OCI-LY1 (cell line): ENCODE measurements around the gene KCNK5.

Source experiments
- H2AFZ ChIP-seq: fragments of 200-600 bp; sonication (generic), shearing (Covaris generic); 2 replicates; pipeline ENCODE4 v1.6.0; 2014; ENCODE audit warnings: antibody characterized with exemption, mild to moderate bottlenecking, low read length
- H3F3A ChIP-seq: fragments of 200-600 bp; sonication (generic), shearing (Covaris generic); 2 replicates; pipeline ENCODE4 v1.6.0; 2014; ENCODE audit warnings: mild to moderate bottlenecking, antibody characterized with exemption, low read length, moderate library complexity; ENCODE audit not compliant: insufficient read depth
- H3K27ac ChIP-seq: fragments of 200-600 bp; sonication (generic); 2 replicates; pipeline ENCODE4 v1.5.1; 2014; ENCODE audit warnings: low read length, mixed run types, mild to moderate bottlenecking, low read depth; ENCODE audit not compliant: poor library complexity, severe bottlenecking
- H3K27me3 ChIP-seq: fragments of 200-600 bp; sonication (generic); 2 replicates; pipeline ENCODE4 v1.6.0; 2014; ENCODE audit warnings: antibody characterized with exemption, mild to moderate bottlenecking, low read length, moderate library complexity; ENCODE audit not compliant: insufficient read depth
- H3K36me3 ChIP-seq: fragments of 200-600 bp; sonication (generic); 2 replicates; pipeline ENCODE4 v1.6.1; 2014; ENCODE audit warnings: mild to moderate bottlenecking, antibody characterized with exemption, low read length, moderate library complexity, mixed read lengths; ENCODE audit not compliant: insufficient read depth
- H3K4me1 ChIP-seq: fragments of 200-600 bp; sonication (generic); 2 replicates; pipeline ENCODE4 v1.5.1; 2014; ENCODE audit warnings: mild to moderate bottlenecking, low read length, moderate library complexity; ENCODE audit not compliant: insufficient read depth, severe bottlenecking
- H3K4me2 ChIP-seq: fragments of 200-600 bp; sonication (generic), shearing (Covaris generic); 2 replicates; pipeline ENCODE4 v1.6.1; 2014; ENCODE audit warnings: low read length
- H3K4me3 ChIP-seq: fragments of 200-600 bp; sonication (generic); 2 replicates; pipeline ENCODE4 v1.5.1; 2014; ENCODE audit warnings: low read length, low read depth, mild to moderate bottlenecking, mixed read lengths; ENCODE audit not compliant: poor library complexity, severe bottlenecking
- H3K79me2 ChIP-seq: fragments of 200-600 bp; shearing (Covaris generic); 2 replicates; pipeline ENCODE4 v1.6.1; 2016; ENCODE audit warnings: mixed run types, low read length, mixed read lengths; ENCODE audit not compliant: insufficient read depth
- H3K9ac ChIP-seq: fragments of 200-600 bp; sonication (generic), shearing (Covaris generic); 2 replicates; pipeline ENCODE4 v1.6.1; 2014; ENCODE audit warnings: mild to moderate bottlenecking, low read length, mixed read lengths
- H3K9me2 ChIP-seq: fragments of 200-600 bp; sonication (generic), shearing (Covaris generic); 2 replicates; pipeline ENCODE4 v1.6.1; 2014; ENCODE audit warnings: low read depth, mild to moderate bottlenecking, low read length, mixed read lengths
- H3K9me3 ChIP-seq: fragments of 200-600 bp; shearing (Covaris generic); 2 replicates; pipeline ENCODE4 v1.6.1; 2014; ENCODE audit warnings: low read length, mixed read lengths
- H4K20me1 ChIP-seq: fragments of 200-600 bp; sonication (generic), shearing (Covaris generic); 2 replicates; pipeline ENCODE4 v1.6.0; 2016; ENCODE audit warnings: mild to moderate bottlenecking, low read length; ENCODE audit not compliant: insufficient read depth
- CTCF ChIP-seq: fragments of 200-600 bp; sonication (generic), shearing (Covaris generic); IDR thresholded peaks from 2 replicates; pipeline ENCODE4 v1.5.1; 2017; ENCODE audit warnings: mild to moderate bottlenecking, antibody characterized with exemption, low read length, moderate library complexity, mixed read lengths
- EZH2 ChIP-seq: fragments of 200-600 bp; sonication (generic), shearing (Covaris generic); IDR thresholded peaks from 2 replicates; pipeline ENCODE4 v1.8.0; 2017; ENCODE audit warnings: borderline replicate concordance, mixed run types, mild to moderate bottlenecking, antibody characterized with exemption, low read length, moderate library complexity, mixed read lengths

KCNK5 gene

GRCh38 chr6:39166912-39167290 lies 62.4 kb downstream of the KCNK5 start:
- no peaks in the 10 kb centered on the region for H3K79me2 ChIP-seq
- H3K9me2 ChIP-seq: no peaks in the 10 kb centered on the region
- TF ChIP-seq EZH2 (no peak), CTCF (no peak)
- H3K4me3 ChIP-seq: no peak overlapping the region
- H3K9me3 ChIP-seq: no peaks in the 10 kb centered on the region
- no peaks in the 10 kb centered on the region; the same call in 1 of the 2 replicates for H3K27me3 ChIP-seq
- no peak overlapping the region for H3K9ac ChIP-seq
- no peaks in the 10 kb centered on the region for H3F3A ChIP-seq
- no peaks in the 10 kb centered on the region for H4K20me1 ChIP-seq
- H3K4me2 ChIP-seq: no peak overlapping the region
- no peaks in the 10 kb centered on the region for H3K4me1 ChIP-seq
- no peak overlapping the region for H2AFZ ChIP-seq
- no peak overlapping the region for H3K27ac ChIP-seq
- no peaks in the 10 kb centered on the region for H3K36me3 ChIP-seq

- Histone ChIP-seq H3K4me3 (no peak overlapping the region), H3K9me2 (no peaks in the 10 kb centered on the region), H3K9me3 (no peaks in the 10 kb centered on the region), H2AFZ (no peak overlapping the region), H4K20me1 (no peaks in the 10 kb centered on the region), H3K9ac (no peak overlapping the region), H3K27me3 (no peaks in the 10 kb centered on the region), H3K4me1 (no peaks in the 10 kb centered on the region), H3K79me2 (no peaks in the 10 kb centered on the region), H3K4me2 (no peak overlapping the region), H3F3A (no peaks in the 10 kb centered on the region), H3K27ac (no peak overlapping the region), H3K36me3 (no peaks in the 10 kb centered on the region)
- TF ChIP-seq EZH2: no peak
- TF ChIP-seq CTCF: peak; percentile 87
Observed at GRCh38 chr6:39166189-39166911, 62.9 kb downstream of the KCNK5 start.

GRCh38 chr6:39157511-39157910 lies 71.8 kb downstream of the KCNK5 start:
- H3K4me3 ChIP-seq: no peak overlapping the region
- TF ChIP-seq EZH2 (no peak), CTCF (no peak)
- no peak overlapping the region for H2AFZ ChIP-seq
- no peaks in the 10 kb centered on the region for H3K9me2 ChIP-seq
- H3K36me3 ChIP-seq: no peaks in the 10 kb centered on the region
- H3K4me2 ChIP-seq: no peak overlapping the region
- H3K9me3 ChIP-seq: no peaks in the 10 kb centered on the region
- H3K4me1 ChIP-seq: no peaks in the 10 kb centered on the region
- H3K79me2 ChIP-seq: no peaks in the 10 kb centered on the region
- H4K20me1 ChIP-seq: no peaks in the 10 kb centered on the region
- no peak overlapping the region for H3K27ac ChIP-seq
- H3K9ac ChIP-seq: no peak overlapping the region
- no peaks in the 10 kb centered on the region for H3F3A ChIP-seq
- H3K27me3 ChIP-seq: no peaks in the 10 kb centered on the region
